ENCODE measurements around the gene ELOVL3.

- TF ChIP-seq POLR2A (IDR thresholded peaks at IDR 0.05; ENCODE audit: low read length), result no peak
- TF ChIP-seq GATA1 (IDR thresholded peaks at IDR 0.05; ENCODE audit: low read depth, low read length), result no peak
Measured at GRCh38 chr10:102188298-102188940, 37.7 kb upstream of the ELOVL3 start.

Measured in erythroblast (primary cell).